COLO829 (cell line): ENCODE data around the gene DCPS.
"Not testable (repeated sequence)": the region's sequence is repeated elsewhere in the genome, so short reads cannot be mapped to it uniquely, and the experiment has no call there.

Experiments used
- DNase-seq: peaks from one replicate; pipeline ENCODE4 v3.0.0; 2012; ENCODE audit warnings: low spot score

DCPS gene

GRCh38 chr11:126288237-126288636 lies 15.6 kb upstream of the DCPS start:
- DNase-seq = no peak

- no peak for DNase-seq
Measured at GRCh38 chr11:126290887-126291286, 13.0 kb upstream of the DCPS start.

- no peak for DNase-seq
Measured at GRCh38 chr11:126293726-126294125, 10.1 kb upstream of the DCPS start.

GRCh38 chr11:126297004-126297403 lies 6.9 kb upstream of the DCPS start:
- DNase-seq = no peak

GRCh38 chr11:126304457-126305075 lies 706 bp downstream of the DCPS start:
- DNase-seq = no peak

GRCh38 chr11:126305699-126306098 lies 1.8 kb downstream of the DCPS start:
- DNase-seq = no peak

- peak; percentile 53 for DNase-seq
Measured at GRCh38 chr11:126307706-126308105, 3.8 kb downstream of the DCPS start.

- peak; percentile 92 for DNase-seq
Measured at GRCh38 chr11:126308271-126308671, 4.4 kb downstream of the DCPS start.

- not testable (repeated sequence) for DNase-seq
Measured at GRCh38 chr11:126308771-126309170, 4.9 kb downstream of the DCPS start.

GRCh38 chr11:126310200-126310991 lies 6.5 kb downstream of the DCPS start:
- peak; percentile 63 for DNase-seq

- no peak for DNase-seq
Measured at GRCh38 chr11:126310992-126311310, 7.1 kb downstream of the DCPS start.

GRCh38 chr11:126311401-126312291 lies 7.8 kb downstream of the DCPS start:
- DNase-seq = no peak

GRCh38 chr11:126312961-126313360 lies 9.1 kb downstream of the DCPS start:
- no peak for DNase-seq

- no peak for DNase-seq
Measured at GRCh38 chr11:126313826-126314225, 10.0 kb downstream of the DCPS start.

GRCh38 chr11:126317432-126317755 lies 13.5 kb downstream of the DCPS start:
- no peak for DNase-seq

- DNase-seq = no peak
Measured at GRCh38 chr11:126317756-126318573, 14.1 kb downstream of the DCPS start.

- DNase-seq = peak; percentile 13
Measured at GRCh38 chr11:126318574-126319373, 14.9 kb downstream of the DCPS start.

- no peak for DNase-seq
Measured at GRCh38 chr11:126319374-126319740, 15.5 kb downstream of the DCPS start.

- no peak for DNase-seq
Measured at GRCh38 chr11:126322996-126323395, 19.1 kb downstream of the DCPS start.

GRCh38 chr11:126327281-126328000 lies 23.6 kb downstream of the DCPS start:
- DNase-seq = no peak

GRCh38 chr11:126328001-126328390 lies 24.1 kb downstream of the DCPS start:
- no peak for DNase-seq
